ENCODE measurements around the gene RAB31.
"Not testable (repeated sequence)": the region's sequence is repeated elsewhere in the genome, so short reads cannot be mapped to it uniquely, and the experiment has no call there.

The RAB31 gene

GRCh38 chr18:9898792-9899549 lies 190.9 kb downstream of the RAB31 start:
- no peak for DNase-seq

GRCh38 chr18:9899550-9899930 lies 191.4 kb downstream of the RAB31 start:
- not testable (repeated sequence) for DNase-seq

- no peak for DNase-seq
These were observed 192.6 kb downstream of the RAB31 start for GRCh38 chr18:9900699-9901098.

- no peak for DNase-seq
These were observed 193.3 kb downstream of the RAB31 start for GRCh38 chr18:9901377-9901776.

GRCh38 chr18:9902264-9902663 lies 194.2 kb downstream of the RAB31 start:
- not testable (repeated sequence) for DNase-seq

GRCh38 chr18:9902832-9903231 lies 194.7 kb downstream of the RAB31 start:
- no peak for DNase-seq

GRCh38 chr18:9905401-9905922 lies 197.4 kb downstream of the RAB31 start:
- DNase-seq: no peak

GRCh38 chr18:9906481-9906880 lies 198.4 kb downstream of the RAB31 start:
- DNase-seq: peak; percentile 27 to 31

- DNase-seq: no peak
These were observed 199.8 kb downstream of the RAB31 start for GRCh38 chr18:9907867-9908266.

- no peak for DNase-seq
These were observed 202.0 kb downstream of the RAB31 start for GRCh38 chr18:9910071-9910470.

- DNase-seq: no peak
These were observed 202.6 kb downstream of the RAB31 start for GRCh38 chr18:9910661-9911060.

GRCh38 chr18:9911226-9911625 lies 203.1 kb downstream of the RAB31 start:
- DNase-seq: no peak

Data from Kasumi-1 (cell line).